ENCODE results near the gene STYX. TPM values are rescaled to one million over a fixed set of nuclear protein-coding genes. Genes with fewer than 3 reads are reported as not detected.

Gene STYX
- total and polyA plus RNA-seq, 10 of the 15 experiments (the other 5 are each of a cell fraction or from before 2014, with no cell fraction given) = 5.0 to 15.3 (median 9.5) TPM

GRCh38 chr14:52790011-52790755 is 60.2 kb downstream of the STYX start (continued):
- TF ChIP-seq IRF4 (IDR thresholded peaks at IDR 0.05; ENCODE audit: low read depth, low read length) (no peak), POLR2A (IDR thresholded peaks at IDR 0.05; ENCODE audit: low read depth, low read length) (no peak), SPI1 (IDR thresholded peaks at IDR 0.05; ENCODE audit: borderline replicate concordance, insufficient read depth, low read depth, low read length) (no peak), HSF1 (IDR thresholded peaks at IDR 0.05; ENCODE audit: low read depth, low read length) (no peak), NR2F1 (conservative IDR thresholded peaks at IDR 0.05) (no peak), STAT3 (IDR thresholded peaks at IDR 0.05; ENCODE audit: low read depth, low read length) (no peak), IKZF2 (IDR thresholded peaks at IDR 0.05) (no peak), IRF3 (IDR thresholded peaks at IDR 0.05) (no peak)

- TF ChIP-seq SREBF2 (IDR thresholded peaks at IDR 0.05; ENCODE audit: low read length) = no peak
- TF ChIP-seq GATAD2B (conservative IDR thresholded peaks at IDR 0.05; ENCODE audit: low read depth) = 0 out of 2 replicates have a peak, but pooled peaks have one; percentile 12
- peak; percentile 39 for TF ChIP-seq MYC (IDR thresholded peaks at IDR 0.05; ENCODE audit: insufficient read depth, insufficient read length, insufficient replicate concordance, low read length, severe bottlenecking)
- TF ChIP-seq HCFC1 (IDR thresholded peaks at IDR 0.05; ENCODE audit: low read length) = 0 out of 2 replicates have a peak, but pooled peaks have one; percentile 4
- 0 out of 2 replicates have a peak, but pooled peaks have one; percentile 9 for TF ChIP-seq SMAD5 (IDR thresholded peaks at IDR 0.05; ENCODE audit: low read depth)
- no peak for TF ChIP-seq PKNOX1 (IDR thresholded peaks at IDR 0.05)
- TF ChIP-seq NR2C1 (IDR thresholded peaks at IDR 0.05) = no peak
- CTCF ChIA-PET = interaction anchor here (0.9 to 1.2 kb wide), 3 partner anchors 48 to 170 kb away, joined by 3 to 4 read pairs (median 4); partner anchors contain the start of gene STYX
- SMC1A ChIA-PET (ENCODE audit: uncharacterized antibody, unreplicated experiment) = interaction anchor here (0.5 to 1.7 kb wide), 6 partner anchors 8 to 171 kb away, joined by 3 to 6 read pairs (median 3); no protein-coding TSS in a partner anchor
- no peaks in the 10 kb centered on the region for H3K27me3 ChIP-seq (replicated peaks in 1 of 2; ENCODE audit: control insufficient read depth in 2 of 2, insufficient read depth in 2 of 2, low read length in 1 of 2)
- intact Hi-C loops (cut with micrococcal nuclease; ENCODE audit: unreplicated experiment) = loop anchor here (5.0 kb wide), 1 partner anchor 238 kb away; the partner anchor contains the start of genes GPR137C and TXNDC16
- H3K9me3 ChIP-seq (replicated peaks; ENCODE audit: control insufficient read depth, insufficient read depth, low read length) = no peaks in the 10 kb centered on the region
- H3K9ac ChIP-seq (ENCODE audit: control insufficient read depth, insufficient read depth, low read length) = peak overlapping the region; percentile 69
- POLR2A ChIA-PET = no interaction called here
- RAD21 ChIA-PET (ENCODE audit: unreplicated experiment) = interaction anchor here (1.0 to 1.2 kb wide), 3 partner anchors 48 to 158 kb away, joined by 3 to 4 read pairs (median 4); no protein-coding TSS in a partner anchor
- H3K4me3 ChIP-seq = peak overlapping the region; percentile 78
- H3K4me1 ChIP-seq (ENCODE audit: control insufficient read depth, insufficient read depth, low read length) = no peaks in the 10 kb centered on the region
- ATAC-seq = peak; percentile 5
- peak overlapping the region; percentile 86 for H2AFZ ChIP-seq (ENCODE audit: control insufficient read depth, low read depth, low read length)
- FAIRE-seq = no peak
- H3K4me2 ChIP-seq (ENCODE audit: control insufficient read depth, insufficient read depth) = peak overlapping the region; percentile 82
- under 1% methylated on average over 26 of the region's 26 CpGs for WGBS (ENCODE audit: insufficient coverage, insufficient replicate concordance, low lambda C conversion rate, missing lambda C conversion rate)
- in situ Hi-C loops (cut with MboI) = no loop called here
- H4K20me1 ChIP-seq (ENCODE audit: control insufficient read depth, insufficient read depth) = no peaks in the 10 kb centered on the region
- peaks cover 31% of the 10 kb centered on the region for H3K79me2 ChIP-seq (ENCODE audit: control insufficient read depth, insufficient read depth, low read length)
- peak overlapping the region; percentile 61 for H3K27ac ChIP-seq (ENCODE audit: control insufficient read depth, insufficient read depth)
- no peak for DNase-seq (ENCODE audit: low read depth, low spot score)
- TSS peak; percentile 52 for BruUV-seq (replicated peaks)
- no peaks in the 10 kb centered on the region for H3K36me3 ChIP-seq (ENCODE audit: control insufficient read depth in 2 of 2, insufficient read depth in 2 of 2, low read length in 1 of 2)
Measured at GRCh38 chr14:52790756-52791222, 60.8 kb downstream of the STYX start.

Data from GM12878 (cell line).